Chondrocyte (in vitro differentiated cells): ENCODE measurements around the gene UNC5A. TPM values are rescaled to one million over a fixed set of nuclear protein-coding genes. Genes with fewer than 3 reads are reported as not detected.
A peak's percentile ranks its signal among the peaks of the same experiment; 100 is the strongest.

Source experiments
- DNase-seq: peaks from one replicate; pipeline ENCODE4 v3.0.0; 2021; ENCODE audit warnings: mixed read lengths, low spot score
- H3K27ac Mint-ChIP-seq: one replicate; pipeline ENCODE4 v1.8.0; 2021; ENCODE audit warnings: mild to moderate bottlenecking, moderate library complexity, mixed read lengths; ENCODE audit not compliant: unreplicated experiment
- H3K27me3 Mint-ChIP-seq: 2 replicates; pipeline ENCODE4 v1.8.0; 2021; ENCODE audit warnings: low read depth, mixed read lengths
- H3K36me3 Mint-ChIP-seq: 2 replicates; pipeline ENCODE4 v1.8.0; 2021; ENCODE audit warnings: low read depth, mixed read lengths
- H3K4me1 Mint-ChIP-seq: 2 replicates; pipeline ENCODE4 v1.8.0; 2021; ENCODE audit warnings: low read depth, mild to moderate bottlenecking, mixed read lengths
- H3K4me3 Mint-ChIP-seq: one replicate; pipeline ENCODE4 v1.8.0; 2021; ENCODE audit warnings: mild to moderate bottlenecking, moderate library complexity, mixed read lengths; ENCODE audit not compliant: unreplicated experiment
- H3K9me3 Mint-ChIP-seq: 2 replicates; pipeline ENCODE4 v1.8.0; 2021; ENCODE audit warnings: low read depth, mixed read lengths
- total RNA-seq: library from RNA; stranded (reverse); gene quantifications from 3 replicates; pipeline ENCODE4 v1.2.1, GENCODE V29; 2021
- TF ChIP-seq, protein P1 (sequence below): fragments of 200-600 bp; sonication (generic); IDR thresholded peaks from 2 replicates; pipeline ENCODE4 v1.5.0; 2021; ENCODE audit warnings: antibody characterized with exemption, mild to moderate bottlenecking, moderate library complexity

The UNC5A gene
- total RNA-seq, 1 donor from 2014 or later, result 0.15 TPM

DNA sequence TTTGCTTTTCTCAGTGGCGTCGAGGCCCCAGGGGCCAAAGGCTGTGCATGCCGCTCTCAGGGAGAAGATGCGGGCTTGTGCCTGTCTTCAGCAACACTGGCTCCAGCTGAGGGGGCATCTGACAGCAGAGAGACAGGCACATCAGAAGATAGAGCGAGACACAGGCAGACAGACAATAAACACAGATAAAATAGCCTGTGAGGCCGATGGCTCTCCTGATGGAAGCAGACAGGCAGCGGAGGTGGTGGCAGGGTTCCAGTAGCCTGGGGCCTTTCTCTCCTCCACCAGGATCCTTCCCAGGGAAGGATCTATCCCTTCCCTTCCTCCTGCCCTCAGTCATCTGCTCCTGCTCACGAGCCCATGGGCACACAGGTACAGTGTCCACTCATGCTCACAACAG is 16.6 kb upstream of the UNC5A start:
- no peak for DNase-seq
- Mint-ChIP-seq H3K27ac (no peak overlapping the region), H3K36me3 (peaks cover 2% of the 10 kb centered on the region), H3K27me3 (peaks cover 74% of the 10 kb centered on the region), H3K4me3 (no peak overlapping the region), H3K4me1 (peaks cover 18% of the 10 kb centered on the region), H3K9me3 (no peaks in the 10 kb centered on the region)
- TF ChIP-seq, protein P1, sequence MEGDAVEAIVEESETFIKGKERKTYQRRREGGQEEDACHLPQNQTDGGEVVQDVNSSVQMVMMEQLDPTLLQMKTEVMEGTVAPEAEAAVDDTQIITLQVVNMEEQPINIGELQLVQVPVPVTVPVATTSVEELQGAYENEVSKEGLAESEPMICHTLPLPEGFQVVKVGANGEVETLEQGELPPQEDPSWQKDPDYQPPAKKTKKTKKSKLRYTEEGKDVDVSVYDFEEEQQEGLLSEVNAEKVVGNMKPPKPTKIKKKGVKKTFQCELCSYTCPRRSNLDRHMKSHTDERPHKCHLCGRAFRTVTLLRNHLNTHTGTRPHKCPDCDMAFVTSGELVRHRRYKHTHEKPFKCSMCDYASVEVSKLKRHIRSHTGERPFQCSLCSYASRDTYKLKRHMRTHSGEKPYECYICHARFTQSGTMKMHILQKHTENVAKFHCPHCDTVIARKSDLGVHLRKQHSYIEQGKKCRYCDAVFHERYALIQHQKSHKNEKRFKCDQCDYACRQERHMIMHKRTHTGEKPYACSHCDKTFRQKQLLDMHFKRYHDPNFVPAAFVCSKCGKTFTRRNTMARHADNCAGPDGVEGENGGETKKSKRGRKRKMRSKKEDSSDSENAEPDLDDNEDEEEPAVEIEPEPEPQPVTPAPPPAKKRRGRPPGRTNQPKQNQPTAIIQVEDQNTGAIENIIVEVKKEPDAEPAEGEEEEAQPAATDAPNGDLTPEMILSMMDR, result no peak

DNA sequence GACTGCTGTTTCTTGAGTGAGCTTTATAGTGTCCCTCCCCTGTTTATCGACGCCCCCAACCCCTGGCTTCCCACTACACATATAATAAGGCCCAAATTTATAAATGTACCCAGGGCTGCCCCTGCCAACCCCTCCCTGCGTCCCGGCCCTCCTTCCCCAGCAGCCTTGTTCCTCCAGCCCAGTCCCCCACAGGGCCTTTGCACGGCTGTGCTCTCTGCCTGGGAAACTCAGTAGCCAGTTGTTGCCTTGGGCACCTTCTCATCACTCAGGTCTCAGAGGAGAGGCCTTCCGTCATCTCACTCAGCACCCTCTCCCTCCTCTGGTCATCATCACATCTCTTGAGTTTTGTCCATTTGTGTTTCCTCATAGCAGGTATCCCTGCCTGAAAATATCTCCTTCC is 15.8 kb upstream of the UNC5A start:
- TF ChIP-seq, protein P1, result no peak
- peaks cover 13% of the 10 kb centered on the region for H3K4me1 Mint-ChIP-seq
- no peak overlapping the region for H3K27ac Mint-ChIP-seq
- no peak overlapping the region for H3K4me3 Mint-ChIP-seq
- no peaks in the 10 kb centered on the region for H3K9me3 Mint-ChIP-seq
- DNase-seq, result no peak
- no peaks in the 10 kb centered on the region for H3K36me3 Mint-ChIP-seq
- peaks cover 66% of the 10 kb centered on the region for H3K27me3 Mint-ChIP-seq

DNA sequence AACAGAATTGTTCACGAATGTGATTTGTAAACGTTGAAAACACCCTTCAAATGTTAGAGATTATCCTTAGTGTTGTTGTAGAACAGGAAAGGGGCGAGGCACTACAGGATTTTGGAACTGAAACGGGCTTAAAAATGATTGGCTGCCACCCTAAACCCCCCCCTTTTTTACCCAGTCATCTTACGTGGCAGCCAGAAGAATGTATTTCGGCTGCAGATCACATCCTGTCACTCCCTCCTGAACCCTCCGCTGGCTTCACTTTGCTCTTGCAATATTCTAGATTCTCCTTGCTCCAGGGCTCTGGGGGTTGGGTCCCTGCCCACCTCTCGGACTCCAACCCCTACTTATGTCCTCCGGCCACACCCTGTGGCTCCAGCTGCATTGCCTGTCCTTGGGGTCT is 13.9 kb upstream of the UNC5A start:
- H3K9me3 Mint-ChIP-seq, result no peaks in the 10 kb centered on the region
- H3K4me1 Mint-ChIP-seq, result peaks cover 10% of the 10 kb centered on the region
- TF ChIP-seq, protein P1, result no peak
- no peaks in the 10 kb centered on the region for H3K36me3 Mint-ChIP-seq
- DNase-seq, result no peak
- H3K27me3 Mint-ChIP-seq, result peaks cover 53% of the 10 kb centered on the region
- no peak overlapping the region for H3K27ac Mint-ChIP-seq
- no peak overlapping the region for H3K4me3 Mint-ChIP-seq

DNA sequence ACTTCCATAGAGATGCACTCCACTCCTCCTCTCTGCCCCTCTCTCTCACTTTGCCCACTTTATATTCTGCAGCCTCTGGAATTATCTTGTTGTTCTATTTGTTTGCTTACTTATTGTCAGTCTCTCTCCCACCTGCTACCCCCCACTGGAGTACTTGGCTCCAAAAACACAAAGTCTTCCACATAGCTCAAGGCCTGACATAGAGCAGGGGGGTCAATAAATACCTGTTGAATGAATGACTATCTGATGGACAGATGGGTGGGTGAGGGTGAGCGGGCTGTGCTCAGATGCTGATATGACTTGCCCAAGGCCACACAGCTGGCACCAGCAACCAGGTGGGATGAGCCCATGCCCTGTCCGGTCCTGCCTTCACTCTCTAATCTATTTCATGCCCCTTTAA is 13.4 kb upstream of the UNC5A start:
- Mint-ChIP-seq H3K27ac (no peak overlapping the region), H3K36me3 (no peaks in the 10 kb centered on the region), H3K4me1 (peaks cover 10% of the 10 kb centered on the region), H3K9me3 (no peaks in the 10 kb centered on the region), H3K27me3 (peaks cover 50% of the 10 kb centered on the region), H3K4me3 (no peak overlapping the region)
- TF ChIP-seq, protein P1, result no peak
- DNase-seq, result no peak

DNA sequence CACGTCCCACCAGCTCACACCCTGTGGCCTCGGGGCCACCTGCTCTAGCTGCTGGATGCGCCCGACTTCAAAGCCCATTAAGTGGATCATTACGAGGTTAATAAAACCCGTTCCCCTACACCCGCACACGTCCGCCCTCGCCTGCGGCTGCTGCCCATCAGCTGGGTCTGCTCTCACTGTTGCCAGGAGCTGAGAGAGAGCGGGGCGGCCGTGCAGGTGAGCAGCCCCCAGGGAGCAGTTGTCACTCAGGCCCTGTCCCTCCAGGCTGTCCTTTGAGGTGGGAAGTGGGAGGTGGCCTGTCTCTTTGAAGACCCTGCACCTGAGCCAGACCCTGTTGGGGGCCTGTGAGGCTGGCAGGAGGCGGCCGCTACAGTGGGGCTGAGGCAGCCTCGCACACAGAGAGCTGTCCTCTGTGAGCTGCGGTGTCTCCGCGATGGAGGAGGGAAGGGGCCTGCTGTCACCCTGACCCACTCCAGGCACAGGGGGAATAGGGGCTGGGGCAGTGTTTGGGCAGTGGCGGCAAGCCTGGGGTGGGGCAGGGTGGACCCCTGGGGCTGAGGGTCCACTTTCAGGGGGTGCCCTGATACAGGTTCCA is 12.8 kb upstream of the UNC5A start:
- TF ChIP-seq, protein P1, result no peak
- Mint-ChIP-seq H3K36me3 (no peaks in the 10 kb centered on the region), H3K27me3 (peaks cover 51% of the 10 kb centered on the region), H3K4me3 (no peak overlapping the region), H3K4me1 (peaks cover 10% of the 10 kb centered on the region), H3K27ac (no peak overlapping the region), H3K9me3 (no peaks in the 10 kb centered on the region)
- DNase-seq, result peak; percentile 82
